VCaP (cell line): Measurements from ENCODE around the gene RPEL1.
"Not testable (repeated sequence)": the region's sequence is repeated elsewhere in the genome, so short reads cannot be mapped to it uniquely, and the experiment has no call there.

Experiments
- H3K27ac ChIP-seq: fragments of 450-650 bp; 2 replicates; pipeline ENCODE4 v1.5.1; 2017
- TF ChIP-seq, protein P1 (sequence below): fragments of 450-650 bp; conservative IDR thresholded peaks from 2 replicates; pipeline ENCODE4 v1.5.1; 2017; ENCODE audit warnings: mild to moderate bottlenecking, moderate library complexity

RPEL1 gene

GRCh38 chr10:103204353-103205255 lies 41.1 kb upstream of the RPEL1 start:
- H3K27ac ChIP-seq: no peak overlapping the region
- TF ChIP-seq, protein P1, sequence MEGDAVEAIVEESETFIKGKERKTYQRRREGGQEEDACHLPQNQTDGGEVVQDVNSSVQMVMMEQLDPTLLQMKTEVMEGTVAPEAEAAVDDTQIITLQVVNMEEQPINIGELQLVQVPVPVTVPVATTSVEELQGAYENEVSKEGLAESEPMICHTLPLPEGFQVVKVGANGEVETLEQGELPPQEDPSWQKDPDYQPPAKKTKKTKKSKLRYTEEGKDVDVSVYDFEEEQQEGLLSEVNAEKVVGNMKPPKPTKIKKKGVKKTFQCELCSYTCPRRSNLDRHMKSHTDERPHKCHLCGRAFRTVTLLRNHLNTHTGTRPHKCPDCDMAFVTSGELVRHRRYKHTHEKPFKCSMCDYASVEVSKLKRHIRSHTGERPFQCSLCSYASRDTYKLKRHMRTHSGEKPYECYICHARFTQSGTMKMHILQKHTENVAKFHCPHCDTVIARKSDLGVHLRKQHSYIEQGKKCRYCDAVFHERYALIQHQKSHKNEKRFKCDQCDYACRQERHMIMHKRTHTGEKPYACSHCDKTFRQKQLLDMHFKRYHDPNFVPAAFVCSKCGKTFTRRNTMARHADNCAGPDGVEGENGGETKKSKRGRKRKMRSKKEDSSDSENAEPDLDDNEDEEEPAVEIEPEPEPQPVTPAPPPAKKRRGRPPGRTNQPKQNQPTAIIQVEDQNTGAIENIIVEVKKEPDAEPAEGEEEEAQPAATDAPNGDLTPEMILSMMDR: no peak

GRCh38 chr10:103205401-103205800 lies 40.3 kb upstream of the RPEL1 start:
- H3K27ac ChIP-seq: not testable (repeated sequence)

DNA sequence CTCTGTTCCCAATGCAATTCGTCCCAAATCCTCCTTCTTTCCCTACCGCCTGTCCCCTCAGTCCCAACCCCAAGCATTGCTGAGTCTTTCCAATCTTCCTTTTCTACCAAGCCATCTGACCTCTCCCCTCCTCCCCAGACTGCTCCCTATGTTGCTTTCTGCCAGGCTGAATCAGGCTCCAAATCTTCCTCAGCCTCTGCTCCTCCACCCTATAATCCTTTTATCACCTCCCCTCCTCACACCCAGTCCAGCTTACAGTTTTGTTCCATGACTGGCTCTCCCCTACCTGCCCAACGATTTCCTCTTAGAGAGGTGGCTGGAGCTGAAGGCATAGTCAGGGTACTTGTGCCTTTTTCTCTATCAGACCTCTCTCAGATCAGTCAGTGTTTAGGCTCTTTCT lies 39.0 kb upstream of the RPEL1 start:
- not testable (repeated sequence) for H3K27ac ChIP-seq

- H3K27ac ChIP-seq: no peak overlapping the region
- TF ChIP-seq, protein P1: no peak
Observed at GRCh38 chr10:103207141-103207540, 38.5 kb upstream of the RPEL1 start.

GRCh38 chr10:103207643-103208042 lies 38.0 kb upstream of the RPEL1 start:
- H3K27ac ChIP-seq: not testable (repeated sequence)

- not testable (repeated sequence) for H3K27ac ChIP-seq
Observed at GRCh38 chr10:103210262-103210661, 35.4 kb upstream of the RPEL1 start.

- TF ChIP-seq, protein P1: no peak
- H3K27ac ChIP-seq: no peak overlapping the region
Observed at GRCh38 chr10:103215601-103216000, 30.1 kb upstream of the RPEL1 start.

DNA sequence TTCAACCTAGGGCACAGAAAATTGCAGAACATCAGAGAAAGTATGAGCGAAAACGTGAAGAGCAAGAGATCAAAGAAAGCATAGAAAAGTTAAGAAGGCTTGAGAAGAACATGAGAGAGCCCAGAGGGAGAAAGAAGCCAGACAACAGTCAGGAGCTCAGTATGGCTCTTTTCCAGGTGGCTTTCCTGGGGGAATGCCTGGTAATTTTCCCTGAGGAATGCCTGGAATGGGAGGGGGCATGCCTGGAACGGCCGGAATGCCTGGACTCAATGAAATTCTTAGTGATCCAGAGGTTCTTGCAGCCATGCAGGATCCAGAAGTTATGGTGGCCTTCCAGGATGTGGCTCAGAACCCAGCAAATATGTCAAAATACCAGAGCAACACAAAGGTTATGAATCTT lies 29.3 kb upstream of the RPEL1 start:
- not testable (repeated sequence) for H3K27ac ChIP-seq

DNA sequence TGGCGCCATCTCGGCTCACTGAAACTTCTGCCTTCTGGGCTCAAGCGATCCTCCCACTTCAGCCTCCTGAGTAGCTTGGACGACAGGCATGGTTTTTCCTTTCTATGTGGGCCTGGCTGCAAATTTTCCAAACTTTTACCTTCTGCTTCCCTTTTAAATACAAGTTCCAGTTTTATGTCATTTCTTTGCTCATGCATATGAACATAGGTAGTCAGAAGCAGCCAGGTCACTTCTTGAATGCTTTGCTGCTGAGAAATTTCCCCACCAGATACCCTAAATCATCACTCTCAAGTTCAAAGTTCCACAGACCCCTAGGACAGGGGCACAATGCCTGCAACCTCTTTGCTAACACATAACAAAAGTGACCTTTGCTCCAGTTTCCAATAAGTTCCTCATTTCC lies 21.6 kb upstream of the RPEL1 start:
- TF ChIP-seq, protein P1: no peak
- H3K27ac ChIP-seq: no peak overlapping the region

- H3K27ac ChIP-seq: not testable (repeated sequence)
Observed at GRCh38 chr10:103224721-103225120, 21.0 kb upstream of the RPEL1 start.

DNA sequence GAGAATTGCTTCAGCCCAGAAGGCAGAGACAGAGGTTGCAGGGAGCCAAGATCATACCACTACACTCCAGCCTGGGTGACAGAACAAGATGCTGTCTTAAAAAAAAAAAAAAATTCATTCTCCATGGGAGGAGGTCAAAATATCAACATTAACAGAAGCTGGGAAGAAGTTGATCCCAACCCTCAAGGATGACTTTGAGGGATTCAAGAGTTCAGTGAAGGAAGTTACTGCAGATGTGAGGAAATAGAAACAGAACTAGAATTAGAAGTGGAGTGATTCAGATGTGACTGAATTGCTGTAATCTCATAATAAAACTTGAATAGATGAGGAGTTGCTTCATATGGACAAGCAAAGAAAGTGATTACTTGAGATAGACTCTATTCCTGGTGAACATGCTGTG lies 19.7 kb upstream of the RPEL1 start:
- TF ChIP-seq, protein P1: no peak
- H3K27ac ChIP-seq: no peak overlapping the region
